K562 (cell line): ENCODE data around the gene SOX12. TPM values are rescaled to one million over a fixed set of nuclear protein-coding genes. Genes with fewer than 3 reads are reported as not detected.

Experiments
- CEBPG ChIP-seq, 3 experiments: fragments of 200-800 bp in 1 of 3; sonication (Bioruptor generic) in 1 of 3; sonication (generic) in 1 of 3; formaldehyde crosslinking in 1 of 3; IDR thresholded peaks in 2 of 3; conservative IDR thresholded peaks in 1 of 3; 2 replicates each; pipeline versions ENCODE4 v1.6.1 to v1.8.0; 2016 to 2022; ENCODE audit warnings: missing compliant biosample characterization in 2 of 3, missing genetic modification characterization in 2 of 3, mild to moderate bottlenecking in 1 of 3, missing genetic modification reagents in 1 of 3
- CTBP1 ChIP-seq: fragments of 450-650 bp; IDR thresholded peaks from 2 replicates; pipeline ENCODE4 v1.6.1; 2016; ENCODE audit warnings: borderline replicate concordance
- GTF2F1 ChIP-seq: IDR thresholded peaks from 2 replicates; pipeline ENCODE4 v1.6.1; 2011; ENCODE audit warnings: low read depth, low read length, improper control_type of control experiment
- KDM2B ChIP-seq: fragments of 250-450 bp; sonication (Bioruptor Pico); IDR thresholded peaks from 2 replicates; pipeline ENCODE4 v1.8.0; 2021; ENCODE audit warnings: mild to moderate bottlenecking, moderate library complexity
- NBN ChIP-seq: fragments of 450-650 bp; IDR thresholded peaks from 2 replicates; pipeline ENCODE4 v1.6.1; 2016; ENCODE audit warnings: low read depth, mild to moderate bottlenecking
- NUFIP1 ChIP-seq: fragments of 450-650 bp; IDR thresholded peaks from 2 replicates; pipeline ENCODE4 v1.6.1; 2018; ENCODE audit not compliant: partially characterized antibody
- SAP30 ChIP-seq: fragments of 200-600 bp; sonication (generic); IDR thresholded peaks from 2 replicates; pipeline ENCODE4 v1.6.1; 2012; ENCODE audit warnings: borderline replicate concordance, low read depth, mild to moderate bottlenecking, moderate library complexity, low read length, control low read depth, inconsistent platforms; ENCODE audit not compliant: insufficient read depth, poor library complexity, severe bottlenecking
- YY1 ChIP-seq, 3 experiments: IDR thresholded peaks; 2 replicates each; pipeline ENCODE4 v1.6.1; 2011; ENCODE audit warnings: low read length in 2 of 3, mild to moderate bottlenecking in 2 of 3, moderate library complexity in 2 of 3, borderline replicate concordance in 1 of 3, control low read depth in 1 of 3, low read depth in 1 of 3; ENCODE audit not compliant: insufficient read depth in 3 of 3, insufficient replicate concordance in 2 of 3, control insufficient read depth in 1 of 3, insufficient read length in 1 of 3; ENCODE audit errors: extremely low read depth in 1 of 3
- ZNF197 ChIP-seq: fragments of 200-800 bp; sonication (Bioruptor generic); IDR thresholded peaks from 2 replicates; pipeline ENCODE4 v1.6.1; 2016; ENCODE audit warnings: low read depth, missing genetic modification characterization, missing compliant biosample characterization
- ZNF561 ChIP-seq: fragments of 450-650 bp; formaldehyde crosslinking; conservative IDR thresholded peaks from 2 replicates; pipeline ENCODE4 v1.4.0; 2020; ENCODE audit warnings: mild to moderate bottlenecking, moderate library complexity
- polyA plus RNA-seq, 8 experiments: library from polyadenylated mRNA; depleted of rRNA in 4 of 8; stranded (reverse) in 5 of 8; unstranded in 3 of 8; fragments of >200 nt; fragmentation: Nextera tagmentation in 2 of 8; fragmentation: Illumina TruSeq in 1 of 8; extraction: Ambion mirVana in 2 of 8; extraction: Trizol in 1 of 8; gene quantifications; 2 replicates each; pipeline versions ENCODE4 v1.2.1 to v1.2.3, GENCODE V29; 2011 to 2014; ENCODE audit warnings: inconsistent platforms in 1 of 8, missing spikeins in 1 of 8
- total RNA-seq, 7 experiments: library from RNA; depleted of rRNA in 6 of 7; stranded (reverse); fragments of >200 nt in 6 of 7; fragmentation: Illumina TruSeq in 2 of 7; extraction: Trizol in 2 of 7; gene quantifications; 2 replicates each; pipeline versions ENCODE4 v1.2.1 to v1.2.3, GENCODE V29; 2011 to 2021; ENCODE audit warnings: low replicate concordance in 1 of 7
- TF ChIP-seq, protein P1 (sequence below): fragments of 200-600 bp; sonication (generic); IDR thresholded peaks from one replicate; pipeline ENCODE4 v1.6.1; 2012; ENCODE audit warnings: mild to moderate bottlenecking, low read depth, low read length, inconsistent platforms
- TF ChIP-seq, protein P2 (sequence below): sonication (generic); formaldehyde crosslinking; IDR thresholded peaks from 2 replicates; pipeline ENCODE4 v1.9.0; 2022; ENCODE audit warnings: mild to moderate bottlenecking, missing genetic modification reagents
- TF ChIP-seq, protein P3 (sequence below): fragments of 250-450 bp; sonication (Bioruptor Pico); IDR thresholded peaks from 2 replicates; pipeline ENCODE4 v1.8.0; 2021; ENCODE audit warnings: borderline replicate concordance, mild to moderate bottlenecking, moderate library complexity; ENCODE audit not compliant: poor library complexity, severe bottlenecking

Gene SOX12
- total and polyA plus RNA-seq, 9 of the 15 experiments (the other 6 are each of a cell fraction or from before 2014, with no cell fraction given): 0.42 to 26.3 (median 2.6) TPM

DNA sequence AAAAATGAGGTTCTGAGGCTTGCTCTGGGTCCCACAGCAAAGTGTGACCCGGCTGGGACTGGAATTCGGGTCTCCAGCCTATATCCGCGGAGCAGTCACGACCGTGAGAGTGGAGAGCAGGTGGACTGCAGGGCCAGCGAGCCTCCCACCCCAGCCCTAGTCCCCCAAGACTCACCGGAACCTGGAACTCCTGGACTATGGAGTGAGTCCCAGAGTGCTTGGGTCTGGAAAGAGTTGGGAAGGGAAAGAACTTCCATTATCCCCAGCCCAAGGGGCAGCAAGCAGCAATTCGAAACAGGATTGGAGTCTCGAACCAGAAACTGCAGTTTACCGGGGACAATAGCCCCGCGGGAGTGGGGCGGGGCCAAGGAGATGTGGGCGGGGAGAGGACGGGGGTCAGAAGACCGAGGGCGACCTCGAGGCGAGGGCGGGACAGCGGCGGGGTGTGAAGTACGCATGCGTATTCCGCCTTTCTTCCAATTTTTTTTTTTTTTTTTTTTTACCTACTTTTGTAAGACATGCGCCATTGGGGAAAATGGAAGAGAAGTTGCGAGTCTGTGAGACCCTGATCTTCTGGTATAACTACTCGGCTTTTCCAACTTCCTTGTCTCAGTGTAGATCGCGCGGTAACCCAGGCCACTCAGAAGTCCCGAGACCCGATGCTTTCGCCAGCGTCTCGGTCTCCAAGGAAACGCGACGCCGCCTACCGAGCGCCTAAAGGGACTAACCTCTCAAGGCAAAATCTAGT lies 35.1 kb upstream of the SOX12 start, which contains the start of gene C20orf96 (continued):
- TF ChIP-seq, protein P1, sequence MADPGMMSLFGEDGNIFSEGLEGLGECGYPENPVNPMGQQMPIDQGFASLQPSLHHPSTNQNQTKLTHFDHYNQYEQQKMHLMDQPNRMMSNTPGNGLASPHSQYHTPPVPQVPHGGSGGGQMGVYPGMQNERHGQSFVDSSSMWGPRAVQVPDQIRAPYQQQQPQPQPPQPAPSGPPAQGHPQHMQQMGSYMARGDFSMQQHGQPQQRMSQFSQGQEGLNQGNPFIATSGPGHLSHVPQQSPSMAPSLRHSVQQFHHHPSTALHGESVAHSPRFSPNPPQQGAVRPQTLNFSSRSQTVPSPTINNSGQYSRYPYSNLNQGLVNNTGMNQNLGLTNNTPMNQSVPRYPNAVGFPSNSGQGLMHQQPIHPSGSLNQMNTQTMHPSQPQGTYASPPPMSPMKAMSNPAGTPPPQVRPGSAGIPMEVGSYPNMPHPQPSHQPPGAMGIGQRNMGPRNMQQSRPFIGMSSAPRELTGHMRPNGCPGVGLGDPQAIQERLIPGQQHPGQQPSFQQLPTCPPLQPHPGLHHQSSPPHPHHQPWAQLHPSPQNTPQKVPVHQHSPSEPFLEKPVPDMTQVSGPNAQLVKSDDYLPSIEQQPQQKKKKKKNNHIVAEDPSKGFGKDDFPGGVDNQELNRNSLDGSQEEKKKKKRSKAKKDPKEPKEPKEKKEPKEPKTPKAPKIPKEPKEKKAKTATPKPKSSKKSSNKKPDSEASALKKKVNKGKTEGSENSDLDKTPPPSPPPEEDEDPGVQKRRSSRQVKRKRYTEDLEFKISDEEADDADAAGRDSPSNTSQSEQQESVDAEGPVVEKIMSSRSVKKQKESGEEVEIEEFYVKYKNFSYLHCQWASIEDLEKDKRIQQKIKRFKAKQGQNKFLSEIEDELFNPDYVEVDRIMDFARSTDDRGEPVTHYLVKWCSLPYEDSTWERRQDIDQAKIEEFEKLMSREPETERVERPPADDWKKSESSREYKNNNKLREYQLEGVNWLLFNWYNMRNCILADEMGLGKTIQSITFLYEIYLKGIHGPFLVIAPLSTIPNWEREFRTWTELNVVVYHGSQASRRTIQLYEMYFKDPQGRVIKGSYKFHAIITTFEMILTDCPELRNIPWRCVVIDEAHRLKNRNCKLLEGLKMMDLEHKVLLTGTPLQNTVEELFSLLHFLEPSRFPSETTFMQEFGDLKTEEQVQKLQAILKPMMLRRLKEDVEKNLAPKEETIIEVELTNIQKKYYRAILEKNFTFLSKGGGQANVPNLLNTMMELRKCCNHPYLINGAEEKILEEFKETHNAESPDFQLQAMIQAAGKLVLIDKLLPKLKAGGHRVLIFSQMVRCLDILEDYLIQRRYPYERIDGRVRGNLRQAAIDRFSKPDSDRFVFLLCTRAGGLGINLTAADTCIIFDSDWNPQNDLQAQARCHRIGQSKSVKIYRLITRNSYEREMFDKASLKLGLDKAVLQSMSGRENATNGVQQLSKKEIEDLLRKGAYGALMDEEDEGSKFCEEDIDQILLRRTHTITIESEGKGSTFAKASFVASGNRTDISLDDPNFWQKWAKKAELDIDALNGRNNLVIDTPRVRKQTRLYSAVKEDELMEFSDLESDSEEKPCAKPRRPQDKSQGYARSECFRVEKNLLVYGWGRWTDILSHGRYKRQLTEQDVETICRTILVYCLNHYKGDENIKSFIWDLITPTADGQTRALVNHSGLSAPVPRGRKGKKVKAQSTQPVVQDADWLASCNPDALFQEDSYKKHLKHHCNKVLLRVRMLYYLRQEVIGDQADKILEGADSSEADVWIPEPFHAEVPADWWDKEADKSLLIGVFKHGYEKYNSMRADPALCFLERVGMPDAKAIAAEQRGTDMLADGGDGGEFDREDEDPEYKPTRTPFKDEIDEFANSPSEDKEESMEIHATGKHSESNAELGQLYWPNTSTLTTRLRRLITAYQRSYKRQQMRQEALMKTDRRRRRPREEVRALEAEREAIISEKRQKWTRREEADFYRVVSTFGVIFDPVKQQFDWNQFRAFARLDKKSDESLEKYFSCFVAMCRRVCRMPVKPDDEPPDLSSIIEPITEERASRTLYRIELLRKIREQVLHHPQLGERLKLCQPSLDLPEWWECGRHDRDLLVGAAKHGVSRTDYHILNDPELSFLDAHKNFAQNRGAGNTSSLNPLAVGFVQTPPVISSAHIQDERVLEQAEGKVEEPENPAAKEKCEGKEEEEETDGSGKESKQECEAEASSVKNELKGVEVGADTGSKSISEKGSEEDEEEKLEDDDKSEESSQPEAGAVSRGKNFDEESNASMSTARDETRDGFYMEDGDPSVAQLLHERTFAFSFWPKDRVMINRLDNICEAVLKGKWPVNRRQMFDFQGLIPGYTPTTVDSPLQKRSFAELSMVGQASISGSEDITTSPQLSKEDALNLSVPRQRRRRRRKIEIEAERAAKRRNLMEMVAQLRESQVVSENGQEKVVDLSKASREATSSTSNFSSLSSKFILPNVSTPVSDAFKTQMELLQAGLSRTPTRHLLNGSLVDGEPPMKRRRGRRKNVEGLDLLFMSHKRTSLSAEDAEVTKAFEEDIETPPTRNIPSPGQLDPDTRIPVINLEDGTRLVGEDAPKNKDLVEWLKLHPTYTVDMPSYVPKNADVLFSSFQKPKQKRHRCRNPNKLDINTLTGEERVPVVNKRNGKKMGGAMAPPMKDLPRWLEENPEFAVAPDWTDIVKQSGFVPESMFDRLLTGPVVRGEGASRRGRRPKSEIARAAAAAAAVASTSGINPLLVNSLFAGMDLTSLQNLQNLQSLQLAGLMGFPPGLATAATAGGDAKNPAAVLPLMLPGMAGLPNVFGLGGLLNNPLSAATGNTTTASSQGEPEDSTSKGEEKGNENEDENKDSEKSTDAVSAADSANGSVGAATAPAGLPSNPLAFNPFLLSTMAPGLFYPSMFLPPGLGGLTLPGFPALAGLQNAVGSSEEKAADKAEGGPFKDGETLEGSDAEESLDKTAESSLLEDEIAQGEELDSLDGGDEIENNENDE: no peak
- TF ChIP-seq KDM2B (no peak), CTBP1 (no peak), YY1 (IDR thresholded peaks at IDR 0.05; ENCODE audit: borderline replicate concordance in 1 of 3, control insufficient read depth in 1 of 3, extremely low read depth in 1 of 3, insufficient read depth in 3 of 3, insufficient read length in 1 of 3, insufficient replicate concordance in 2 of 3, low read depth in 1 of 3, low read length in 2 of 3) (no peak), SAP30 (peak; percentile 70), CEBPG (CRISPR knock-in tag; IDR thresholded peaks at IDR 0.05) (no peak), CEBPG (tag; conservative IDR thresholded peaks at IDR 0.05 in 1 of 2, IDR thresholded peaks at IDR 0.05 in 1 of 2) (no peak), GTF2F1 (no peak), NBN (no peak), ZNF197 (CRISPR knock-in tag) (no peak), ZNF561 (no peak), NUFIP1 (no peak)
- TF ChIP-seq, protein P2, sequence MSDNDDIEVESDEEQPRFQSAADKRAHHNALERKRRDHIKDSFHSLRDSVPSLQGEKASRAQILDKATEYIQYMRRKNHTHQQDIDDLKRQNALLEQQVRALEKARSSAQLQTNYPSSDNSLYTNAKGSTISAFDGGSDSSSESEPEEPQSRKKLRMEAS: peak; percentile 30; the same call in 1 of the 2 replicates
- TF ChIP-seq, protein P3, sequence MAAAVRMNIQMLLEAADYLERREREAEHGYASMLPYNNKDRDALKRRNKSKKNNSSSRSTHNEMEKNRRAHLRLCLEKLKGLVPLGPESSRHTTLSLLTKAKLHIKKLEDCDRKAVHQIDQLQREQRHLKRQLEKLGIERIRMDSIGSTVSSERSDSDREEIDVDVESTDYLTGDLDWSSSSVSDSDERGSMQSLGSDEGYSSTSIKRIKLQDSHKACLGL (CRISPR knock-in tag): no peak
